Cardiac septum (tissue), 1 donor: ENCODE data around the gene HSPH1. TPM values are rescaled to one million over a fixed set of nuclear protein-coding genes. Genes with fewer than 3 reads are reported as not detected.
"Not testable (repeated sequence)": the region's sequence is repeated elsewhere in the genome, so short reads cannot be mapped to it uniquely, and the experiment has no call there.

Experiments
- DNase-seq: peaks from one replicate; pipeline ENCODE4 v3.0.0-alpha.2; 2020; ENCODE audit warnings: low spot score
- intact Hi-C: fragments of 100-400 bp; cut with DNase I; formaldehyde crosslinking; loops from one replicate; pipeline ENCODE4 v1.14.0; 2022
- total RNA-seq: library from RNA; stranded (reverse); fragmentation: NEBNext Ultra II Directional; extraction: Animal tissue kit (Norgen Biotek cat#: 25700); gene quantifications from one replicate; pipeline ENCODE4 v1.2.1, GENCODE V29; 2021
- donor health status: DM: no; HTN: no; CAD: no.

The HSPH1 gene
- total RNA-seq, 1 donor from 2014 or later = 61.9 TPM

DNA sequence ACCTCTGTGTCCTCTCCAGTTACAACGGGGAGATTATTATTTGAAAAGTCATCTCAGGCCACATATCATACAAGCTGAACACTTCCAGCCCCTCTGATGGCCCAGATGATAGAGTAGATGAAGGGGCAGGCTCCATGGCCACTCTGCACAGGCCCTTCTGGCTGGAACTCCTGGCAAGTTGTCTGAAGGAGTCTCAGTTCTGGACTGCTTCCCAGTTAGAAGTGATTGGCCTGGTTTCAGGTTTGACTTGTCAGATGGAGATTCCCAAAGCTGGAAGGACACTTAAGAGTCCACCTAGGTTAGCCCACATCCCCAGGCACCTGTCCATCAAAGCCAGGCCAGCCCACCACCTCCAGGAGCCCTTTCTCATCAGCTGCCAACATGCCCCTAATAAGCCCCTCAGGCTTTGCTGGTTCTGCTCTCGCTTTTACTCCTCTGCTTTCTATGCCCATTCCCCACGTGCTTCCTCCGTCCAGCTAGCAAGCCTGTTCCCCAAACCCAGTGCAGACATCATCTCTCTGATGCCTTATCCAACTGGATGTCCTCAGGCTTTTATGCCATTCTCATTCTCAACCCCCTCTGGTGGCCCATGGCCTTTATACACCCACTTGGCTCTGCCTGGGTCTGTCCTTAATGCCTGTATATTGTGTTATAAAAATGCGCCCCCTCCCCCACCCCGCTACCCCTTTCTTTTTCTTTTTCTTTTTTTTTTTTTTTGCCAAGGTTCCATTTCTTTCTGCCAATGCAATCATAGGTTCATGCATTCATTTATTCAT is 56.5 kb downstream of the HSPH1 start:
- no peak for DNase-seq
- intact Hi-C loops = no loop called here

DNA sequence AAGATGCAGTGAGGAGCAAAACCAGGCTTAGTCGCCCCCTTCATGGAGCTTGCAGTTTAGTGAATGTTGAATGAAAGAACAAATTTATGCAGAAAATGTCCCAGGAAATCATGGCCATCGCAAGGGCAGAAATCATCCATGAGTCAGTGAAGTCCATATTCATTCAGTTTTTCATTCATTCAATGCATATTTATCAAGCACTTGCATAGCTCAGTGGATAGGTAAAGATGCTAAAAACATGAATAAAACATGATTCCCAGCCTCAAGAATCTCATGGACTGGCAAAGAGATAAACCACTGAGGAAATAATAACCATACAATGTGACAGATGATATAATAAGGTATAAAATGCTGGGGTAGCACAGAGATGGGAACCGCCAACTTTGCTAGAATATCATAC is 58.8 kb downstream of the HSPH1 start:
- intact Hi-C loops = no loop called here
- no peak for DNase-seq

DNA sequence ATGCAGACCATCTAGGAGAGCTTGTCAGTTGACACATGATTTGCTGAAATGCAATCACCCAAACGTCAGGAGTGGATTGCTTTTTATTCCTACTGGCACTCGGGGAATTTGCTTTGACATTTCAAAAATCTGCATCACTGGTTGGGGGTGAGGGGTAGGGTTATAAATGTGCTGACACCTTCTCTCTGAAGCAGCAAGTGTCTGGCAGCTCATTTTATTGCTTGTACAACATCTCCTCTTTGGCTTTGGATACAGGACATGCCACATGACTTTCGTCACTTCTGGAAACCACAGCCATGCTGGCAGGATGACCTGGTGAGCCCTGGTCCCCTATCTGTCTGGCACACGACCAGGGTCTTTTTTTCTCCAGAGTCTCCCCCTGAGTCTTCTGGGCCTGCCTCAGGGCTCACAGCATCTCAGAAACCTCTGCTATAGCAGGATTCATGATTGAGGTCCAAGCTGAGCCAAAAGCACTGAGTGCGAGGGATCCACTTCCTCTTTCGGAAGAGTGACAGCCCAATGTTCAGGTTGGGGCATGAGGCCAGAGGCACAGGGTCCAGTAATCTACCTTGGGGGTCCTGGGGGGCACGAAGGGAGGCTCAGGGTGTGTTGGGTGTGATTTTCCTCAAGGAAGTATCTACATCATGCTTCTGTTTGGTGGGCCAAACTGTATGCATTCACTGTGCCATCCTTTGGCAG is 60.1 kb downstream of the HSPH1 start:
- no peak for DNase-seq
- intact Hi-C loops = no loop called here

DNA sequence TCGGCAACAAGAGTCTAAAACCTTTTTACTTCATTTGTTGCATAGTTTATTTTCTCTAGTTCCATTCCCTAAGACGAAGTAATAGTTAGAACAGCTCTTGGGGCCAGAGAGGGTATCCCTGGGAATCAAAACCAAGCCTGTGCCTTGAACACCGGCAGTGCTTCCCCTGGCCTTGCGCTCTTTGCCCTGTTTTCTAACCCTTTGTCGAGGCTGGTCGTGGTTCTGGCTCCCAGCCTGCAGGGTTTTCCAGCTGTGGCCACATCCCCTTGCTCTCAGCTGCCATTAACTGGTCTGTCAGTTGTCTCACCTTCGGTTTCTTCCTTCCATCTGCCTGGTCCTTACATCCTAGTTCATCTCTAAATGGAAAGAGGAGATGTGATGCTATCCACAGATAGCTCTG is 61.0 kb downstream of the HSPH1 start:
- no peak for DNase-seq
- intact Hi-C loops = no loop called here

DNA sequence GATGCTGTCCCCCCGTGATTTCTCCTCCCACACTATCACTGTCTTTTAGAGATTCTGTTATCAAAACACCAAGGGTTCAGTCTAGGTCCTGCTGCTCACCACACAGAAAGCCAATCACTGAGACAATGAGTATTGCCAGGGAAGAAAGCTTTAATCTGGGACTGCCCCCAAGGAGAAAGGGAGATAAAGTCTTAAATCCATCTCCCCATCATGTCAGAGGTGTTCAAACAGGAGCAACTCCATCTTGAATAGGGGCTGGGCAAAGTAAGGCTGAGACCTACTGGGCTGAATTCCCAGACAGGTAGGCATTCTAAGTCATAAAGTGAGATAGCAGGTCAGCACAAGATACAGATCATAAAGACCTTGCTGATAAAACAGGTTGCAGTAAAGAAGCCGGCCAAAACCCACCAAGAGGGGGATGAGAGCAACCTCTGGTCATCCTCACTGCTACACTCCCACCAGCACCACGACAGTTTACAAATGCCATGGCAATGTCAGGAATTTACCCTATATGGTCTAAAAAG is 63.7 kb downstream of the HSPH1 start:
- DNase-seq, intact Hi-C loops: not testable (repeated sequence)

DNA sequence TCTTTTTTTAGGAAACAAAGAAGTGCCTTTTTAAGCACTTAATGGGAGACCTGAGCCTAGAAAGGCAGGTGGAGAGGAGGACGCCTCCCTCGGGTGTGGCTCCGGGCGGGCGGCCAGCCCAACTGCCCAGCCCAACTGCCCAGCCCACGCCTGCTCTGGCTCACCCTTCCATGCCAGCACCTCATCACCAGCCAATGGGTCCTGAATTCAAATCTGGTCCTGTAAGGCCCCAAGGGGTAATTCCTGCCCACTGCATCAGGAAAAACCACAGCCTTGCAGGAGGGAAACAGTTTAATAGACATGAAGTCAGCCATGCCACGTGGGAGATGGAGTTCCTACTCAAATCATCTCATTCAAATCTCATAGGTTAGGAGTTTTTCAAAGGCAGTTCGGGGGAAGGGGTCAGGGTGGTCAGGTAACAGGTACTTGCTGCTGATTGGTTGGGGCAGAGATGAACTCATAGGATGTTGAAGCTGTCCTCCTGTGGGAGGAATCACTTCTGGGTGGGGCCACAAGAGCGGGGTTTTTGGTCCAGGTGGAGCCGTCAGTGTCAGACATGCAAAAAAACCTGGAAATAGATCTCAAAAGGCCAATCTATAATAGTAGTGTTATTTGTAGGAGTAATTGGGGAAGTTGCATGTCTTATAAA is 64.9 kb downstream of the HSPH1 start:
- intact Hi-C loops = no loop called here
- DNase-seq = no peak

DNA sequence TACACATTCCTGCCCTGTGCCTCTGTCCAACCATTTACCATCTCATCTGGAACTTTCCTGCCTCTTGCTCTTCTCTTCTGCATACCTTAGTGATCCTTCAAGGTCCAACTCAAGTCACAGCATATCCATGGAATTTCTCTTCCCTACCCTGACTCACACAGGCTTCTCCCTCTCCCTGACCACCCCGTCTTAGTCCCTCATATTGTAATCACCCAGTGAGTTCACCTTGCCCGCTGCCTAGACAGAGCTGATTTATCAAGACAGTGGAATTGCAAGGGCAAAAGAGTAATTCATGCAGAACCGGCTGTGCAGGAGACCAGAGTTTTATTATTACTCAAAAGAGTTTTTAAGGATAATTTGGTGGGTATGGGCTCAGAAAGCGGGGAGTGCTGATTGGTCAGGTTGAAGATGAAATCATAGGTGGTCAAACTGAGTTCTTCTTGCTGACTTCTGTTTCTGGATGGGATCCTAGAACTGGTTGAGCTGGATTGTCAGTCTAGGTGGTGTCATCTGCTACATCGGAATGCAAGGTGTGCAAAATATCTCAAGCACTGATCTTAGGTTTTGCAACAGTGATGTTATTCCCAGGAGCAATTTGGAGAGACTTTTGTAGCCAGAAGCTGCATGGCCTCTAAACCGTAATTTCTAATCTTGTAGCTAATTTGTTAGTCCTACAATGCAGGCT is 67.2 kb downstream of the HSPH1 start:
- no peak for DNase-seq
- intact Hi-C loops = no loop called here

GRCh38 chr13:31093145-31093885 is 68.4 kb downstream of the HSPH1 start:
- intact Hi-C loops = no loop called here
- DNase-seq = no peak

- intact Hi-C loops = no loop called here
- no peak for DNase-seq
Measured at GRCh38 chr13:31092646-31093045, 69.1 kb downstream of the HSPH1 start.

DNA sequence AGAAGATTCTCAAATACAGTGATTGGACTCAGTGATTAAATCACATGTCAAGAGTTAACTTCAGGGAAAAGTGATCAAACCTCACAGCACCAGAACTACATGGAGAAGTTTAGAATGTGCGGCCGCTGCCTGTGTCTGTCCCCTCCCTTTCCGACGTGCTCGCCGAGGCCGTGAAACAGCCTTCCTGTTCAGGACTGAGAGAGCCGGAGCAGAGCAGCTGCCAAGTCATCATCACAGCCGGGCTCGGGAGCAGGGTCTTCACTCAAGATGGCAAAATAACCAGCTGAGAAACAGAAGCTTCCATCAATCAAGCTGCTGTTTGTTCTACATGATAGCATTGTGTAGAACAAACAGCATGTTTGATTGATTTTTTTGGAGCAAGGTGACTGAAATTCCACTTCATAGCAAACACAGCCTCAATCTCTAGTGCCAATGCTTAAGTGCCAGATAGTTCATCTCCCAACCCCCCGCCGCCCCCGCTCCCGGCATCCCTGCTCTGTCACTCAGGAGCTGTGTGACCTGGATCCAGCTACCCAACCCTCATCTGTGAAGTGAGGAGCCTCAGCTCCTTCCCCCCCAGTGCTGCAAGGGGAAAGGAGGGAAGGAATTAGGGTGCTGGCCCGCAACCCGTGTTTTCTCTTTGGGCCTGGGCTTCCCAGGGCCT is 70.6 kb downstream of the HSPH1 start:
- no peak for DNase-seq
- intact Hi-C loops = no loop called here

- DNase-seq = no peak
- intact Hi-C loops = no loop called here
Measured at GRCh38 chr13:31090096-31090495, 71.6 kb downstream of the HSPH1 start.

DNA sequence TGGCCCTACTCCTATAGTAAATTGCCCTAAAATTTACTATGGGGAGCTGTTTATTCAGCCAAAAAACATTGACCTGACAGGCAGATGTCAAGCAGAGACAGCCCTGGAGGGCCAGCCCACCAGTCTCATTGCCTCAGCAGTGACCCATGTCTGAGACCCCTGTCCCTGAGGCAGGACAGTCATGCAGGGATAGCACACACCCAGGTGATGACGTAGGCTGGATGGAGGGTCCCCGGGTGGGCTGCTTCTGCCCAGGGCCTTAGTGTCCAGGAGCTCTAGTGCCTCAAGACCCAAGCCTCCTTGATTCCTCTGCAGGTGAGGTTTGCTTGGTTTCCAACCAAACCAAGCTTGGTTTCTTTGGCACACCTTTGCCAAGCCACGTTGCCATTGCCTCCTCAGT is 72.1 kb downstream of the HSPH1 start:
- no peak for DNase-seq
- intact Hi-C loops = no loop called here

GRCh38 chr13:31088826-31089420 is 72.8 kb downstream of the HSPH1 start:
- no peak for DNase-seq
- intact Hi-C loops = no loop called here

Other genes with a start within 250 kb of the HSPH1 start
- not detected for gene TEX26, start 229.2 kb downstream of the HSPH1 start, total RNA-seq
- gene B3GLCT, start 38.1 kb upstream of the HSPH1 start, total RNA-seq = 17.5 TPM